HG02870 (cell line): ENCODE measurements around the gene TMEM192.
"Not testable (repeated sequence)": the region's sequence is repeated elsewhere in the genome, so short reads cannot be mapped to it uniquely, and the experiment has no call there.

Source experiments
- ATAC-seq: cut with Tn5 transposase; IDR thresholded peaks from one replicate; pipeline ENCODE4 v1.9.1; 2021; ENCODE audit warnings: mild to moderate bottlenecking, moderate library complexity; ENCODE audit not compliant: unreplicated experiment

The TMEM192 gene

DNA sequence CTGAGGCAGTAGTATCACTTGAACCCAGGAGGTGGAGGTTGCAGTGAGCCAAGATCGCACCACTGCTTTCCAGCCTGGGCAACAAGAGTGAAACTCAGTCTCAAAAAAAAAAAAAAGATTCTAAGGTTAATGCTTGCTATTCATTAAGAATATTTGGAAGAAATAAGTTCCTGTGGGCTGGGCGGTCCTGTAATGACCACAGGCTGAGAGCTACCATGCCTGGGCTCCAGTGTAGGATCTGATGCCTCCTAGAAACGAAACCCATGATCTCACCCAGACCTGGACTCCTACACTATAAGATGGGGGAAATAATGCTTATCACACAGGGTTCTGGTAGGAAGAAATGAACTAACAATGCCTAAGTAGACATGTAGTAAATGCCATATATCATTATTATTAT lies 17.8 kb downstream of the TMEM192 start:
- ATAC-seq = no peak

DNA sequence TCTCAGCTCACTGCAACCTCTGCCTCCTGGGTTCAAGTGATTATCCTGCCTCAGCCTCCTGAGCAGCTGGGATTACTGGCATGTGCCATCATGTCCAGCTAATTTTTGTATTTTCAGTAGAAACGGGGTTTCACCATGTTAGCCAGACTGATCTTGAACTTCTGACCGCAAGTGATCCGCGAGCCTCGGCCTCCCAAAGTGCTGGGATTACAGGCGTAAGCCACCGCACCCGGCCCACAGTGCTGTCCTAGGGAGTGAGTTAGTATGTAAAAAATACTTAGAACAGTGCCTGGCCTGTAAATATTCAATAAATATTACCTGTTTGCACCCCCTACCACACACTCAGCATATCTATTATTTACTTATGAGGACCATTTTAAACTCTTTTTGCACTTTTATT lies 20.5 kb downstream of the TMEM192 start:
- ATAC-seq = not testable (repeated sequence)

DNA sequence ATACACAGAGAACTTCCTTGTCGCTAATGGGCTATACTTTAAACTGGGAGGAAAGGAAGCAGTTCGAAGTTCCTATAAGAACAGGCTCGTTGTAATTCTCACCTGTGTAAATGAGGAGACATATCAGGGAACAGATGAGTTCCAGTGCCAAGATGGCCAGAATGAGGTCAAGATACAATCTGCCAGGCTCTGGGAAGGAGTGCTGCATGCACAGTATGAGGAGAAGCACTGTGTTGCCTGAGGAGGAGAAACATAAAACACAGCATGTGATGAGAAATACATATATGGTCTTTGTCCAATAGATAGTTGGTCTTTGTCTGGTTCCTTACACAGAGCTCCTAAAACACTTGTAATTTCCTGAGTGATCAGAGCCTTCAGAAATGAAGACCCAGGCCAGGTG lies 24.3 kb downstream of the TMEM192 start:
- no peak for ATAC-seq

GRCh38 chr4:165085946-165086345 lies 26.7 kb downstream of the TMEM192 start:
- ATAC-seq = no peak

DNA sequence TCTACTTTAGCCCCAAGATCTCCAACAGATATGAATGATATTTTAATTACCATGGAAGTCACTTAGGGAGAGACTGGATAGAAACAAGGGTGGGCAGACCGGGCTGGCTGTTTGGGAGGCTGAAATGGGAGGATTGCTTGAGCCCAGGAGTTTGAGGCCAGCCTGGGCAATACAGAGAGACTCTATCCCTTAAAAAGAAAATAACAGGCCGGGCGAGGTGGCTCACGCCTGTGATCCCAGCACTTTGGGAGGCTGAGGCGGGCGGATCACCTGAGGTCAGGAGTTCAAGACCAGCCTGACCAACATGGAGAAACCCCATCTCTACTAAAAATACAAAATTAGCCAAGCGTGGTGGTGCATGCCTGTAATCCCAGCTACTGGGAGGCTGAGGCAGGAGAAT lies 27.9 kb downstream of the TMEM192 start:
- ATAC-seq = not testable (repeated sequence)

GRCh38 chr4:165079476-165079875 lies 33.2 kb downstream of the TMEM192 start:
- ATAC-seq = no peak

DNA sequence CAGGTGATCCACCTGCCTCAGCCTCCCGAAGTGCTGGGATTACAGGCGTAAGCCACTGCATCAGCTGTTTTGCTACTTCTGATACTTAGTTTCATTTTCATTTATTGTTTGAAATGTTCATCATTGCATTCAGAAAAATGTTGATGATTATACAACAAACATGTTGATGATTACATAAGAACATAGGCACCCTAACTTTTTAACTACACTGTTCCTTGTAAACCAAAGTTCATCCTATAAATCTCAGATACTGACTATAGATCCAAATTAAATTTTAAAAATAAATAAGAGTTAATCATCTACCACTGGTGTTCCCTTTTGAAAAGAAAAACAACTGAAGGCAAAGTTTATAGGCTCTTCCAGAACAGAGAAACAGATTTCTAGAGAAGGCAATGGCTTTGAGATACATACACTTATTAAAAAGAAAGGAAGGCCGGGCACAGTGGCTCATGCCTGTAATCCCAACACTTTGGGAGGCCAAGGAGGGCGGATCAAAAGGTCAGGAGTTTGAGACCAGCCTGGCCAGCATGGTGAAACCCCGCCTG lies 35.6 kb downstream of the TMEM192 start:
- ATAC-seq = no peak

GRCh38 chr4:165073346-165073745 lies 39.3 kb downstream of the TMEM192 start:
- not testable (repeated sequence) for ATAC-seq

DNA sequence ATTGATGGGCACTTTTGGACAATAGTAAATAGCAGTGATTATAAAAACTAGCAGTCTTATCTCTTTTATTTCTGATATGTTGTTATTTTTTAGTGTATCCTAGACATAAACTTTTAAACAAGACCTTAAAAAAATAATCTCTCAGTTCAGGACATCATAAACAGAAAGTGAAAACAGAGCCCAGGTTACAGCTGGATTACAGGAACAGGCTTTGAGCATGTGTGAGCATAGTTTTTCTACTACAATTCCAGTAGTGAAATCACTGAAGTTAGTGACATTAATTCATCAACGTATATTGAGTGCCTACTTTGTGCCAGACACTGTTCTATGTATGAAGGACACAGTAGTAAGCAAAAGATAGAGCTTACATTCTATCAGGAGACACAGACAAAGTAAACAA lies 42.1 kb downstream of the TMEM192 start:
- no peak for ATAC-seq

GRCh38 chr4:165060938-165061337 lies 51.7 kb downstream of the TMEM192 start:
- ATAC-seq = no peak

GRCh38 chr4:165059386-165059785 lies 53.3 kb downstream of the TMEM192 start:
- ATAC-seq = no peak

DNA sequence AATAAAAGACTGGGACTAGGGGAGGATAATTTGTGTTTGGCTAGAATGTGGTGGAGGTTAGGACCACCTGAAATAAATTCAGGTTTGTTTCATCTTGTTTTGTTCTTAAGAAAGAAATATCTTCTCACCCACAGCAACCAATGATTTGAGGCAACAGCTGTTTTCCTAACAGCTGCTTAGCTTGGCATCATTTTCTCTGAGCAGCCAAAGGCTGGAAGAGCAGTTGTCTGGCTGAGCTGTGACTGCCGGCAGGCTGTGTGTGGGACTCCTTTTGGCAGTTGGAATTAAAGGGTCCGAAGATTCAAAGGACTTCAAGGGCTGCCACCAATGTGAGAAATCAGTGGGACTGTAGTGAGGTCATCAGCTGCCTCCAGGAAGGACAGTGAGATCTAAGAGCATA lies 54.0 kb downstream of the TMEM192 start:
- ATAC-seq = no peak

DNA sequence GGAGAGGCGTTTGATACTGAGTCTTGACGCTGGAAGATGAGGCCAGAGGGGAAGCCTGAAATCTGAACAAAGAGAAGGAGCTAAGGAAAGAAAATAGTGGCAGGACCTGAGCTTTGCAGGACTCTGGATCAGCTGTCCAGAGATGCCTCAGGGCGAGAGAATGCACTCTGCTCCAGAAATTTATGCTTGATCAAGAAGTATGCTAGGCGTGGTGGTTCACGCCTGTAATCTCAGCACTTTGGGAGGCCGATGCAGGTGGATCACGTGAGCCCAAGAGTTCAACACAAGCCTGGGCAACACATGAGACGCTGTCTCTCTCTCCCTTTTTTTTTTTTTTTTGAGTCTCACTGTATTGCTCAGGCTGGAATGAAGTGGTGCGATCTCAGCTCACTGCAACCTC lies 57.1 kb downstream of the TMEM192 start:
- no peak for ATAC-seq

DNA sequence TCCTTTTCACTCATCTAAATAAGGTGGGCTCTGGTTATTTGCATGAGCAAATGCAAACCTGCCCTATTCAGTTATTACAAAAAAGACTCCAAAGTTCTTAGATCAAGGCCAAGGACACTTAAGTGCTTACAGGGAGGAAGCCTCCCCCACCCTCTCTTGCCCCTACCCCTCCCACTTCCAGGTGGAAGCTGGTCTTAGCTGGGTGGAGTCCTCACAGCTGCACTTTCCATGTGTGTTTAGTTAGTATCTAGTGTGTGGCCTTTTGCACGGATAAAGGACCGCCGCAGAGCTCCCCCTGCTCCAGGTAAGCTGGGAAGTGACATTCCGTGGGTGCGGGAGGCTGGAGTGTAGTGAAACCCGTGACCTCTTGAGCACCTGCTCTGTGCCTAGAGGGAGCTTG lies 59.0 kb downstream of the TMEM192 start, which contains the start of gene TRIM75:
TRIM75 (plus strand) TSS at position 222 of the 400 bp plus-strand sequence. CDS start 5,282 bp downstream, outside the sequence.
- ATAC-seq = no peak

DNA sequence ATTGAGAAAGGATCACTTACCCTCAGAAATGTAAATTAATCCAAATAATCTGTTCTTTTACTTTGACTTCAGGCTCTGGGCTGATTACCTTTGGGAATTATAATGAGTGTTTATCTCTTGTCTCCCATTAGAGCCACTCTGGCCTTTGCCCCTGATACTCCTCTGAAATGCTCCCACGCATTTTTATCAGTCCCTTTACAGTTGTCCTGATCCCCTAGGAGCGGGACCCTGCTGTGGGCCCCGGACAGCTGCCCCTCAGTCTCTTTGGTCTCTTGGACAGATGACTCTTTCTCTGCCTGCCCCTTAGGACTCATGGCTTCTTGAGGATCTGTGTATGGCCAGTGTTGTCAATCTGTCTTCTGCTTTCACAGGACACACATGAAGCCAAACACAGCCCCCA lies 60.0 kb downstream of the TMEM192 start:
- ATAC-seq = no peak

DNA sequence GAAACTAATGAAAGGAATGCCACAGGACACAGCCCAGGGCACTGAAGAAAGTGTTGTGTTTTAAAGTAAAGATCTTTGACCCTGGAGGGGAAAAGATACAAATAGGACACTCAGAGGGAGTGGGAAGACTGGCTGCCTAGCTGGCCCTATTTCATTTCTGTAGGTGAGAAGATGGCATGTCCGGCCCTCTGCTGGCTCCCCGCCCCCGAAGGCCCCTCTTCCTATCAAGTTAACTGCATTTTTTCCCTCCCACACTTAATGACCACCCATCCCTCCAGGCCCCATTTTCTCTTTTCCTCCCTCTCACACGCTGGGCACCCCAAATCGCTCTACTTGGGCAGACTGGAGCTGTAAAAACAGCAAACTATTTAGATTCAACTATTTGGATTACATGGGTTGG lies 64.5 kb downstream of the TMEM192 start:
- no peak for ATAC-seq

GRCh38 chr4:165031436-165032211 lies 81.0 kb downstream of the TMEM192 start, which contains the start of gene TRIM60:
Gene TRIM60, plus strand, starts transcription at chr4:165031999. Its CDS starts 8,074 bp downstream, at chr4:165040073.
- no peak for ATAC-seq

GRCh38 chr4:165027762-165028402 lies 84.8 kb downstream of the TMEM192 start:
- ATAC-seq = no peak

DNA sequence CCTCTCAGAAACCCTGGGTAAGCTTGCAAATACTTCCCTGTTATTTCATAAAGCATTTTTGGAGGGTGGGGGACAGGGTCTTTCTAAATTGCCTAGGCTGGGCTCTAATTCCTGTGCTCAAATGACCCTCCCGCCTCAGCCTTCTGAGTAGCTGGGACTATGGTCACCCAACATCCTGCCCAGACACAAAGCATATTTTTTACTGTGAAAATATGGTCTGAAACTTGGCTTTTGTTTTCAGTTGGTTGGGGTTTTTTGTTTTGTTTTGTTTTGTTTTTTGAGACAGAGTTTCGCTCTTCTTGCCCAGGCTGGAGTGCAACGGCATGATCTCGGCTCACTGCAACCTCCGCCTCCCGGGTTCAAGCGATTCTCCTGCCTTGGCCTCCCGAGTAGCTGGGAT lies 86.9 kb downstream of the TMEM192 start:
- ATAC-seq = not testable (repeated sequence)
